SK-N-SH (cell line): ENCODE measurements around the gene SLC6A8. TPM values are rescaled to one million over a fixed set of nuclear protein-coding genes. Genes with fewer than 3 reads are reported as not detected.
A peak's percentile ranks its signal among the peaks of the same experiment; 100 is the strongest.

Experiments used
- CTCF ChIA-PET: fragments of 300-600, 350-600 bp; formaldehyde crosslinking; extraction: SDS; loops from one replicate; lab custom pipeline; 2021; lab: Yijun Ruan, JAX
- POLR2A ChIA-PET: fragments of 350-600 bp; sonication (Branson Sonifier 250); formaldehyde crosslinking; extraction: SDS; loops from one replicate; lab custom pipeline; 2020; ENCODE audit warnings: antibody characterized with exemption, inconsistent platforms; lab: Yijun Ruan, JAX
- DNase-seq: peaks from one replicate; pipeline ENCODE4 v3.0.0; 2012
- H2AFZ ChIP-seq: fragments of 200-600 bp; sonication (generic); 2 replicates; pipeline ENCODE4 v1.8.1; 2016; ENCODE audit warnings: antibody characterized with exemption, mild to moderate bottlenecking, low read depth
- H3F3A ChIP-seq: fragments of 200-600 bp; sonication (generic); replicated peaks from 2 replicates; pipeline ENCODE3; 2016; ENCODE audit warnings: antibody characterized with exemption, mild to moderate bottlenecking; ENCODE audit not compliant: insufficient read depth
- H3K27ac ChIP-seq, 2 experiments: fragments of 200-500 bp in 1 of 2; fragments of 200-600 bp in 1 of 2; sonication (Bioruptor generic) in 1 of 2; sonication (generic), shearing (Covaris generic) in 1 of 2; 2 replicates each; pipeline versions ENCODE4 v1.5.1 to v1.6.1; 2014 to 2016; ENCODE audit warnings: low read depth in 2 of 2, inconsistent platforms in 1 of 2, low read length in 1 of 2, mild to moderate bottlenecking in 1 of 2, mixed read lengths in 1 of 2
- H3K27me3 ChIP-seq: fragments of 200-600 bp; sonication (generic), shearing (Covaris generic); 2 replicates; pipeline ENCODE4 v1.6.1; 2016; ENCODE audit warnings: mixed run types; ENCODE audit not compliant: insufficient read depth
- H3K36me3 ChIP-seq, 2 experiments: fragments of 200-500 bp in 1 of 2; fragments of 200-600 bp in 1 of 2; sonication (Bioruptor generic) in 1 of 2; sonication (generic) in 1 of 2; replicated peaks in 1 of 2; 2 replicates each; pipeline versions ENCODE3 to v1.5.1; 2014 to 2016; ENCODE audit warnings: low read length in 1 of 2, mild to moderate bottlenecking in 1 of 2; ENCODE audit not compliant: insufficient read depth in 2 of 2, control insufficient read depth in 1 of 2
- H3K4me1 ChIP-seq, 2 experiments: fragments of 200-500 bp in 1 of 2; fragments of 200-600 bp in 1 of 2; sonication (Bioruptor generic) in 1 of 2; sonication (generic), shearing (Covaris generic) in 1 of 2; 2 replicates each; pipeline versions ENCODE4 v1.5.1 to v1.6.1; 2014 to 2016; ENCODE audit warnings: low read depth in 1 of 2, low read length in 1 of 2, mixed run types in 1 of 2; ENCODE audit not compliant: insufficient read depth in 2 of 2, control insufficient read depth in 1 of 2
- H3K4me2 ChIP-seq: fragments of 200-600 bp; sonication (generic), shearing (Covaris generic); 2 replicates; pipeline ENCODE4 v1.6.1; 2017; ENCODE audit warnings: mixed run types
- H3K4me3 ChIP-seq, 2 experiments: fragments of 200-500 bp in 1 of 2; fragments of 200-600 bp in 1 of 2; sonication (Bioruptor generic) in 1 of 2; sonication (generic), shearing (Covaris generic) in 1 of 2; 2 replicates each; pipeline versions ENCODE4 v1.5.1 to v1.8.1; 2014 to 2016; ENCODE audit warnings: low read depth in 2 of 2, inconsistent platforms in 1 of 2, low read length in 1 of 2, mild to moderate bottlenecking in 1 of 2, mixed read lengths in 1 of 2, moderate library complexity in 1 of 2
- H3K79me2 ChIP-seq: fragments of 200-600 bp; sonication (generic); 2 replicates; pipeline ENCODE4 v1.8.1; 2017; ENCODE audit warnings: mild to moderate bottlenecking; ENCODE audit not compliant: insufficient read depth
- H3K9ac ChIP-seq: fragments of 200-600 bp; sonication (generic); 2 replicates; pipeline ENCODE4 v1.6.1; 2017; ENCODE audit warnings: mixed run types
- H3K9me2 ChIP-seq: fragments of 200-600 bp; sonication (generic); 2 replicates; pipeline ENCODE4 v1.6.1; 2017; ENCODE audit warnings: mixed run types
- H3K9me3 ChIP-seq: fragments of 200-600 bp; sonication (generic); 2 replicates; pipeline ENCODE4 v1.6.1; 2017; ENCODE audit warnings: mixed run types, mild to moderate bottlenecking, moderate library complexity
- H4K20me1 ChIP-seq: fragments of 200-600 bp; sonication (generic); 2 replicates; pipeline ENCODE4 v1.6.1; 2017; ENCODE audit warnings: mild to moderate bottlenecking, mixed run types; ENCODE audit not compliant: insufficient read depth
- EP300 ChIP-seq, 2 experiments: IDR thresholded peaks; 2 replicates each; pipeline versions ENCODE4 v1.4.0 to v1.6.1; 2012; ENCODE audit warnings: borderline replicate concordance in 1 of 2, low read depth in 1 of 2, low read length in 1 of 2
- EZH2phosphoT487 ChIP-seq: fragments of 200-600 bp; sonication (generic); IDR thresholded peaks from 2 replicates; pipeline ENCODE4 v1.6.1; 2017; ENCODE audit warnings: low read depth, mixed run types, mild to moderate bottlenecking, antibody characterized with exemption, moderate library complexity, borderline replicate concordance
- GABPA ChIP-seq: IDR thresholded peaks from 2 replicates; pipeline ENCODE4 v1.4.0; 2012; ENCODE audit warnings: low read depth, mild to moderate bottlenecking
- JUND ChIP-seq: IDR thresholded peaks from 2 replicates; pipeline ENCODE4 v1.4.0; 2012
- MEF2A ChIP-seq: IDR thresholded peaks from 2 replicates; pipeline ENCODE4 v1.4.0; 2012; ENCODE audit warnings: low read depth, borderline replicate concordance
- MXI1 ChIP-seq: IDR thresholded peaks from 2 replicates; pipeline ENCODE4 v1.6.1; 2012; ENCODE audit warnings: mild to moderate bottlenecking, low read depth, low read length, improper control_type of control experiment
- NRF1 ChIP-seq: IDR thresholded peaks from 2 replicates; pipeline ENCODE4 v1.6.1; 2012; ENCODE audit warnings: low read depth, mild to moderate bottlenecking, low read length
- RCOR1 ChIP-seq: fragments of 150-350 bp; IDR thresholded peaks from 2 replicates; pipeline ENCODE4 v1.6.1; 2017; ENCODE audit warnings: antibody characterized with exemption, low read length
- TAF1 ChIP-seq: IDR thresholded peaks from 2 replicates; pipeline ENCODE4 v1.6.1; 2012; ENCODE audit warnings: low read depth, mild to moderate bottlenecking, low read length, moderate library complexity, borderline replicate concordance
- YY1 ChIP-seq: IDR thresholded peaks from 2 replicates; pipeline ENCODE4 v1.4.0; 2012; ENCODE audit warnings: low read depth, mild to moderate bottlenecking
- WGBS: methylation state at CpG from one replicate; pipeline ENCODE4 v1.1.6; 2017; ENCODE audit warnings: low lambda C conversion rate; 5-methylcytosine and 5-hydroxymethylcytosine counted together
- polyA plus RNA-seq, 3 experiments: library from polyadenylated mRNA; depleted of rRNA; stranded (reverse); fragments of >200 nt; gene quantifications; 2 replicates each; pipeline ENCODE4 v1.2.3, GENCODE V29; 2012
- TF ChIP-seq, protein P1 (sequence below): IDR thresholded peaks from 2 replicates; pipeline ENCODE4 v1.4.0; 2012; ENCODE audit warnings: low read depth, borderline replicate concordance
- TF ChIP-seq, protein P2 (sequence below): IDR thresholded peaks from 2 replicates; pipeline ENCODE4 v1.6.1; 2012; ENCODE audit warnings: mild to moderate bottlenecking, low read depth, low read length, moderate library complexity

Gene SLC6A8
- polyA plus RNA-seq, 1 of the 3 experiments (the other 2 are of a cell fraction): 30.8 TPM

DNA sequence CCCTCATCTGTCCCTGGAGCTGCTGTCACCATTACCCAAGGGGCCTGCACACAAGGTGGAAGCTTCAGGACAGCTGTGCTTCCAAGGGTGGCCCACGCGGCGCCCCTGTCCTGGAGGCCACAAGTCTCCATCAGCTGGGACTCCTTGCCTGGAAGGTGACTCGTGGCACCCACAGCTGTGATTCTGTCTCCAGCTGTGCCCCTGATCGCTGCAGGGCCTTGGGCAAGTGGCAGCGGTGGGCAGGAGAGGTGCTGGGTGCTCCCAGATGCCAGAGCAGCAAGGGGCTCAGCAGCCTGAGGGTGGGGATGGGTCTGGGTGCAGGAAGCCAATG, 49.7 kb upstream of the SLC6A8 start:
- ChIA-PET POLR2A (interaction anchor here (0.6 kb wide), 1 partner anchor 21 kb away, joined by 3 read pairs; no protein-coding TSS in a partner anchor), CTCF (interaction anchor here (1.0 to 1.8 kb wide), 5 partner anchors 12 to 38 kb away, joined by 4 to 10 read pairs (median 6); no protein-coding TSS in a partner anchor)
- H3K9me3 ChIP-seq: no peaks in the 10 kb centered on the region
- H3F3A ChIP-seq: no peaks in the 10 kb centered on the region
- no peaks in the 10 kb centered on the region for H4K20me1 ChIP-seq
- no peak overlapping the region for H3K9ac ChIP-seq
- H3K27ac ChIP-seq: no peak overlapping the region
- no peak overlapping the region for H3K4me2 ChIP-seq
- DNase-seq: peak; percentile 31
- TF ChIP-seq EZH2phosphoT487 (no peak), RCOR1 (no peak), TAF1 (no peak), MXI1 (no peak), YY1 (no peak), GABPA (no peak), NRF1 (no peak), MEF2A (no peak), JUND (no peak), EP300 (IDR thresholded peaks at IDR 0.05; ENCODE audit: borderline replicate concordance in 1 of 2, low read depth in 1 of 2, low read length in 1 of 2) (no peak)
- TF ChIP-seq, protein P1, sequence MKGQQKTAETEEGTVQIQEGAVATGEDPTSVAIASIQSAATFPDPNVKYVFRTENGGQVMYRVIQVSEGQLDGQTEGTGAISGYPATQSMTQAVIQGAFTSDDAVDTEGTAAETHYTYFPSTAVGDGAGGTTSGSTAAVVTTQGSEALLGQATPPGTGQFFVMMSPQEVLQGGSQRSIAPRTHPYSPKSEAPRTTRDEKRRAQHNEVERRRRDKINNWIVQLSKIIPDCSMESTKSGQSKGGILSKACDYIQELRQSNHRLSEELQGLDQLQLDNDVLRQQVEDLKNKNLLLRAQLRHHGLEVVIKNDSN: no peak
- TF ChIP-seq, protein P2, sequence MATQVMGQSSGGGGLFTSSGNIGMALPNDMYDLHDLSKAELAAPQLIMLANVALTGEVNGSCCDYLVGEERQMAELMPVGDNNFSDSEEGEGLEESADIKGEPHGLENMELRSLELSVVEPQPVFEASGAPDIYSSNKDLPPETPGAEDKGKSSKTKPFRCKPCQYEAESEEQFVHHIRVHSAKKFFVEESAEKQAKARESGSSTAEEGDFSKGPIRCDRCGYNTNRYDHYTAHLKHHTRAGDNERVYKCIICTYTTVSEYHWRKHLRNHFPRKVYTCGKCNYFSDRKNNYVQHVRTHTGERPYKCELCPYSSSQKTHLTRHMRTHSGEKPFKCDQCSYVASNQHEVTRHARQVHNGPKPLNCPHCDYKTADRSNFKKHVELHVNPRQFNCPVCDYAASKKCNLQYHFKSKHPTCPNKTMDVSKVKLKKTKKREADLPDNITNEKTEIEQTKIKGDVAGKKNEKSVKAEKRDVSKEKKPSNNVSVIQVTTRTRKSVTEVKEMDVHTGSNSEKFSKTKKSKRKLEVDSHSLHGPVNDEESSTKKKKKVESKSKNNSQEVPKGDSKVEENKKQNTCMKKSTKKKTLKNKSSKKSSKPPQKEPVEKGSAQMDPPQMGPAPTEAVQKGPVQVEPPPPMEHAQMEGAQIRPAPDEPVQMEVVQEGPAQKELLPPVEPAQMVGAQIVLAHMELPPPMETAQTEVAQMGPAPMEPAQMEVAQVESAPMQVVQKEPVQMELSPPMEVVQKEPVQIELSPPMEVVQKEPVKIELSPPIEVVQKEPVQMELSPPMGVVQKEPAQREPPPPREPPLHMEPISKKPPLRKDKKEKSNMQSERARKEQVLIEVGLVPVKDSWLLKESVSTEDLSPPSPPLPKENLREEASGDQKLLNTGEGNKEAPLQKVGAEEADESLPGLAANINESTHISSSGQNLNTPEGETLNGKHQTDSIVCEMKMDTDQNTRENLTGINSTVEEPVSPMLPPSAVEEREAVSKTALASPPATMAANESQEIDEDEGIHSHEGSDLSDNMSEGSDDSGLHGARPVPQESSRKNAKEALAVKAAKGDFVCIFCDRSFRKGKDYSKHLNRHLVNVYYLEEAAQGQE: no peak
- TF ChIP-seq, all 33 proteins: peak for 0
- Histone ChIP-seq H3K36me3 (no peaks in the 10 kb centered on the region), H3K27me3 (peaks cover 55% of the 10 kb centered on the region), H2AFZ (no peak overlapping the region), H3K79me2 (no peaks in the 10 kb centered on the region), H3K9me2 (no peaks in the 10 kb centered on the region), H3K4me3 (no peak overlapping the region), H3K4me1 (peaks cover 0 to 22% of the 10 kb centered on the region in 2 experiments; a peak in 1 of 4 replicates)
- 33% methylated on average over 3 of the region's 6 CpGs for WGBS
